Hepatocyte (in vitro differentiated cells): Measurements from ENCODE around the gene SMIM7. TPM values are rescaled to one million over a fixed set of nuclear protein-coding genes. Genes with fewer than 3 reads are reported as not detected.

Experiments used
- DNase-seq: peaks from one replicate; pipeline ENCODE4 v3.0.0-alpha.2; 2016; ENCODE audit warnings: low spot score
- H2AFZ ChIP-seq: fragments of 200-600 bp; sonication (generic); 2 replicates; pipeline ENCODE4 v1.6.0; 2016; ENCODE audit warnings: antibody characterized with exemption, mild to moderate bottlenecking
- H3K27ac ChIP-seq: fragments of 200-600 bp; sonication (generic); 2 replicates; pipeline ENCODE4 v1.5.1; 2016; ENCODE audit warnings: mild to moderate bottlenecking
- H3K27me3 ChIP-seq: fragments of 200-600 bp; sonication (generic); 2 replicates; pipeline ENCODE4 v1.6.1; 2016
- H3K36me3 ChIP-seq: fragments of 200-600 bp; sonication (generic); replicated peaks from 2 replicates; pipeline ENCODE4 v1.5.1; 2016; ENCODE audit warnings: low read depth; ENCODE audit not compliant: insufficient read depth
- H3K4me1 ChIP-seq: fragments of 200-600 bp; sonication (generic); 2 replicates; pipeline ENCODE4 v1.5.1; 2016; ENCODE audit warnings: mild to moderate bottlenecking, moderate library complexity; ENCODE audit not compliant: insufficient read depth
- H3K4me2 ChIP-seq: fragments of 200-600 bp; sonication (generic); 2 replicates; pipeline ENCODE4 v1.6.0; 2016
- H3K4me3 ChIP-seq: fragments of 200-600 bp; sonication (generic); 2 replicates; pipeline ENCODE4 v1.5.1; 2016; ENCODE audit warnings: mild to moderate bottlenecking
- H3K79me2 ChIP-seq: fragments of 200-600 bp; sonication (generic); 2 replicates; pipeline ENCODE4 v1.6.0; 2017; ENCODE audit warnings: mild to moderate bottlenecking
- H3K9me2 ChIP-seq: fragments of 200-600 bp; sonication (generic); replicated peaks from 2 replicates; pipeline ENCODE4 v1.6.0; 2017; ENCODE audit warnings: mild to moderate bottlenecking; ENCODE audit not compliant: insufficient read depth
- H3K9me3 ChIP-seq: fragments of 200-600 bp; sonication (generic); 2 replicates; pipeline ENCODE4 v1.5.1; 2016; ENCODE audit warnings: low read depth, mild to moderate bottlenecking
- H4K20me1 ChIP-seq: fragments of 200-600 bp; sonication (generic); 2 replicates; pipeline ENCODE4 v1.6.0; 2016; ENCODE audit warnings: mild to moderate bottlenecking; ENCODE audit not compliant: insufficient read depth, poor library complexity, severe bottlenecking
- CTCF ChIP-seq: fragments of 200-600 bp; sonication (generic); IDR thresholded peaks from 2 replicates; pipeline ENCODE4 v1.5.1; 2016; ENCODE audit warnings: antibody characterized with exemption, mild to moderate bottlenecking; ENCODE audit not compliant: poor library complexity
- EZH2 ChIP-seq: fragments of 200-600 bp; sonication (generic); IDR thresholded peaks from 2 replicates; pipeline ENCODE4 v1.6.1; 2016; ENCODE audit warnings: antibody characterized with exemption, mild to moderate bottlenecking, borderline replicate concordance
- EZH2phosphoT487 ChIP-seq: fragments of 200-600 bp; sonication (generic); IDR thresholded peaks from one replicate; pipeline ENCODE4 v1.6.1; 2018; ENCODE audit warnings: antibody characterized with exemption, mild to moderate bottlenecking, low read depth, moderate library complexity; ENCODE audit not compliant: unreplicated experiment, severe bottlenecking
- WGBS: methylation state at CpG from one replicate; pipeline ENCODE4 v1.1.6; 2016; ENCODE audit warnings: low lambda C conversion rate; ENCODE audit errors: missing lambda C conversion rate; 5-methylcytosine and 5-hydroxymethylcytosine counted together
- polyA plus RNA-seq: library from polyadenylated mRNA; unstranded; fragments of >200 nt; fragmentation: Nextera tagmentation; extraction: Ambion mirVana; gene quantifications from 2 replicates; pipeline ENCODE4 v1.2.1, GENCODE V29; 2016
- total RNA-seq: library from RNA; depleted of rRNA; stranded (reverse); fragments of >200 nt; gene quantifications from 2 replicates; pipeline ENCODE4 v1.2.3, GENCODE V29; 2014

SMIM7 gene
- total and polyA plus RNA-seq, 2 experiments from 2014 or later = 99.2 to 141 TPM

- Histone ChIP-seq H3K27ac (no peak overlapping the region), H3K4me1 (no peaks in the 10 kb centered on the region), H3K9me3 (no peaks in the 10 kb centered on the region), H3K4me2 (no peak overlapping the region), H3K79me2 (no peaks in the 10 kb centered on the region), H3K4me3 (no peak overlapping the region), H3K36me3 (no peaks in the 10 kb centered on the region), H4K20me1 (no peaks in the 10 kb centered on the region), H3K27me3 (no peaks in the 10 kb centered on the region), H2AFZ (no peak overlapping the region), H3K9me2 (no peaks in the 10 kb centered on the region)
- WGBS = 79% methylated on average over 5 of the region's 5 CpGs
- DNase-seq = no peak
- TF ChIP-seq CTCF (no peak), EZH2phosphoT487 (no peak)
Measured at GRCh38 chr19:16698914-16699313, 39.0 kb upstream of the SMIM7 start.

- no peak overlapping the region for H2AFZ ChIP-seq
- H3K4me1 ChIP-seq = peaks cover 3% of the 10 kb centered on the region
- no peak overlapping the region for H3K27ac ChIP-seq
- no peaks in the 10 kb centered on the region for H3K27me3 ChIP-seq
- WGBS = 95% methylated on average over 12 of the region's 12 CpGs
- DNase-seq = no peak
- no peak overlapping the region for H3K4me3 ChIP-seq
- no peaks in the 10 kb centered on the region for H3K79me2 ChIP-seq
- no peak overlapping the region for H3K4me2 ChIP-seq
- TF ChIP-seq EZH2phosphoT487 = no peak
- no peak for TF ChIP-seq CTCF
- no peak for TF ChIP-seq EZH2
- no peaks in the 10 kb centered on the region for H4K20me1 ChIP-seq
- H3K9me3 ChIP-seq = no peaks in the 10 kb centered on the region
- no peaks in the 10 kb centered on the region for H3K9me2 ChIP-seq
- H3K36me3 ChIP-seq = no peaks in the 10 kb centered on the region
Measured at GRCh38 chr19:16688084-16688483, 28.1 kb upstream of the SMIM7 start.

- no peak for DNase-seq
- 94% methylated on average over 3 of the region's 3 CpGs for WGBS
Measured at GRCh38 chr19:16684216-16684615, 24.3 kb upstream of the SMIM7 start.

More at GRCh38 chr19:16684216-16684615, 24.3 kb upstream of the SMIM7 start:
- no peaks in the 10 kb centered on the region for H3K36me3 ChIP-seq
- no peaks in the 10 kb centered on the region for H3K9me2 ChIP-seq
- no peak overlapping the region for H3K4me2 ChIP-seq
- H3K27ac ChIP-seq = no peak overlapping the region
- H3K79me2 ChIP-seq = no peaks in the 10 kb centered on the region
- TF ChIP-seq CTCF (no peak), EZH2phosphoT487 (no peak), EZH2 (no peak)
- H3K4me1 ChIP-seq = peaks cover 3% of the 10 kb centered on the region
- no peaks in the 10 kb centered on the region for H3K9me3 ChIP-seq
- H4K20me1 ChIP-seq = no peaks in the 10 kb centered on the region
- H3K27me3 ChIP-seq = no peaks in the 10 kb centered on the region
- H3K4me3 ChIP-seq = no peak overlapping the region
- H2AFZ ChIP-seq = no peak overlapping the region
